WTC11 (cell line): ENCODE results near the gene DHRSX. TPM values are rescaled to one million over a fixed set of nuclear protein-coding genes. Genes with fewer than 3 reads are reported as not detected.
"Not testable (repeated sequence)": the region's sequence is repeated elsewhere in the genome, so short reads cannot be mapped to it uniquely, and the experiment has no call there.

Source experiments
- ATAC-seq: fragments of 200-7000 bp; cut with Tn5 transposase; 2 replicates; pipeline ENCODE4 v1.10.0; 2021; ENCODE audit warnings: mild to moderate bottlenecking, moderate library complexity
- CTCF ChIA-PET: fragments of 300-600 bp; sonication (Branson Sonifier 250); formaldehyde crosslinking; loops from one replicate; lab custom pipeline; 2021; ENCODE audit warnings: antibody characterized with exemption; lab: Charles Lee
- POLR2A ChIA-PET: fragments of 350-600 bp; sonication (Branson Sonifier 250); formaldehyde crosslinking; loops from one replicate; lab custom pipeline; 2021; ENCODE audit warnings: antibody characterized with exemption; lab: Charles Lee
- DNase-seq: peaks from one replicate; pipeline ENCODE4 v3.0.0; 2021; ENCODE audit warnings: low spot score
- H3K27ac Mint-ChIP-seq: 2 replicates; pipeline ENCODE4 v1.8.0; 2021; ENCODE audit warnings: mixed read lengths
- H3K27me3 Mint-ChIP-seq: 2 replicates; pipeline ENCODE4 v1.8.0; 2021; ENCODE audit warnings: low read depth, mild to moderate bottlenecking, moderate library complexity, mixed read lengths
- H3K36me3 Mint-ChIP-seq: 2 replicates; pipeline ENCODE4 v1.8.0; 2021; ENCODE audit warnings: mixed read lengths
- H3K4me1 Mint-ChIP-seq: 2 replicates; pipeline ENCODE4 v1.8.0; 2022; ENCODE audit warnings: mixed read lengths
- H3K4me3 Mint-ChIP-seq: 2 replicates; pipeline ENCODE4 v1.8.0; 2021; ENCODE audit warnings: mild to moderate bottlenecking, moderate library complexity, mixed read lengths
- H3K9me3 Mint-ChIP-seq: 2 replicates; pipeline ENCODE4 v1.8.0; 2021; ENCODE audit warnings: mixed read lengths
- ETV6 ChIP-seq: sonication (generic); formaldehyde crosslinking; IDR thresholded peaks from 2 replicates; pipeline ENCODE4 v1.8.1; 2022; ENCODE audit warnings: mild to moderate bottlenecking, missing genetic modification reagents
- FOXK1 ChIP-seq: sonication (generic); formaldehyde crosslinking; IDR thresholded peaks from 2 replicates; pipeline ENCODE4 v1.8.0; 2022; ENCODE audit warnings: mild to moderate bottlenecking, moderate library complexity, missing genetic modification reagents
- IRF2 ChIP-seq: sonication (generic); formaldehyde crosslinking; IDR thresholded peaks from 2 replicates; pipeline ENCODE4 v1.8.0; 2022; ENCODE audit warnings: low read depth, missing genetic modification reagents, borderline replicate concordance
- KAT7 ChIP-seq: sonication (generic); formaldehyde crosslinking; IDR thresholded peaks from 2 replicates; pipeline ENCODE4 v1.8.1; 2023; ENCODE audit warnings: missing genetic modification reagents, mild to moderate bottlenecking, borderline replicate concordance
- NR3C1 ChIP-seq: sonication (generic); formaldehyde crosslinking; conservative IDR thresholded peaks from 2 replicates; pipeline ENCODE4 v1.8.1; 2023; ENCODE audit warnings: low read depth, mild to moderate bottlenecking, missing genetic modification reagents
- ZNF121 ChIP-seq: sonication (generic); formaldehyde crosslinking; IDR thresholded peaks from 2 replicates; pipeline ENCODE4 v1.8.0; 2023; ENCODE audit warnings: missing genetic modification reagents
- ZNF138 ChIP-seq: sonication (generic); formaldehyde crosslinking; conservative IDR thresholded peaks from 2 replicates; pipeline ENCODE4 v1.8.1; 2022; ENCODE audit warnings: mild to moderate bottlenecking, moderate library complexity, missing genetic modification reagents
- ZNF219 ChIP-seq: sonication (generic); formaldehyde crosslinking; IDR thresholded peaks from 2 replicates; pipeline ENCODE4 v1.8.0; 2023; ENCODE audit warnings: missing genetic modification reagents, mild to moderate bottlenecking, borderline replicate concordance
- ZNF317 ChIP-seq: sonication (generic); formaldehyde crosslinking; IDR thresholded peaks from 2 replicates; pipeline ENCODE4 v1.8.1; 2023; ENCODE audit warnings: low read depth, mild to moderate bottlenecking, moderate library complexity, missing genetic modification reagents, borderline replicate concordance
- ZNF423 ChIP-seq: fragments of 250-450 bp; sonication (Bioruptor Pico); IDR thresholded peaks from 2 replicates; pipeline ENCODE4 v2.1.2; 2022; ENCODE audit warnings: mild to moderate bottlenecking, moderate library complexity
- total RNA-seq: library from RNA; stranded (reverse); gene quantifications from 3 replicates; pipeline ENCODE4 v1.2.3, GENCODE V29; 2021
- TF ChIP-seq, protein P1 (sequence below): sonication (generic); formaldehyde crosslinking; IDR thresholded peaks from 2 replicates; pipeline ENCODE4 v1.8.0; 2023; ENCODE audit warnings: missing genetic modification reagents
- TF ChIP-seq, protein P2 (sequence below): fragments of 250-450 bp; sonication (Bioruptor Pico); IDR thresholded peaks from 2 replicates; pipeline ENCODE4 v1.9.0; 2021; ENCODE audit warnings: mild to moderate bottlenecking
- TF ChIP-seq, protein P3 (sequence below): fragments of 250-450 bp; sonication (Bioruptor Pico); IDR thresholded peaks from 2 replicates; pipeline ENCODE4 v2.1.2; 2022; ENCODE audit warnings: mild to moderate bottlenecking, moderate library complexity
- TF ChIP-seq, protein P4 (sequence below): sonication (generic); formaldehyde crosslinking; IDR thresholded peaks from 2 replicates; pipeline ENCODE4 v1.8.0; 2022; ENCODE audit warnings: mild to moderate bottlenecking, missing genetic modification reagents

Gene DHRSX
- total RNA-seq, 1 experiment from 2014 or later: 28.2 TPM

DNA sequence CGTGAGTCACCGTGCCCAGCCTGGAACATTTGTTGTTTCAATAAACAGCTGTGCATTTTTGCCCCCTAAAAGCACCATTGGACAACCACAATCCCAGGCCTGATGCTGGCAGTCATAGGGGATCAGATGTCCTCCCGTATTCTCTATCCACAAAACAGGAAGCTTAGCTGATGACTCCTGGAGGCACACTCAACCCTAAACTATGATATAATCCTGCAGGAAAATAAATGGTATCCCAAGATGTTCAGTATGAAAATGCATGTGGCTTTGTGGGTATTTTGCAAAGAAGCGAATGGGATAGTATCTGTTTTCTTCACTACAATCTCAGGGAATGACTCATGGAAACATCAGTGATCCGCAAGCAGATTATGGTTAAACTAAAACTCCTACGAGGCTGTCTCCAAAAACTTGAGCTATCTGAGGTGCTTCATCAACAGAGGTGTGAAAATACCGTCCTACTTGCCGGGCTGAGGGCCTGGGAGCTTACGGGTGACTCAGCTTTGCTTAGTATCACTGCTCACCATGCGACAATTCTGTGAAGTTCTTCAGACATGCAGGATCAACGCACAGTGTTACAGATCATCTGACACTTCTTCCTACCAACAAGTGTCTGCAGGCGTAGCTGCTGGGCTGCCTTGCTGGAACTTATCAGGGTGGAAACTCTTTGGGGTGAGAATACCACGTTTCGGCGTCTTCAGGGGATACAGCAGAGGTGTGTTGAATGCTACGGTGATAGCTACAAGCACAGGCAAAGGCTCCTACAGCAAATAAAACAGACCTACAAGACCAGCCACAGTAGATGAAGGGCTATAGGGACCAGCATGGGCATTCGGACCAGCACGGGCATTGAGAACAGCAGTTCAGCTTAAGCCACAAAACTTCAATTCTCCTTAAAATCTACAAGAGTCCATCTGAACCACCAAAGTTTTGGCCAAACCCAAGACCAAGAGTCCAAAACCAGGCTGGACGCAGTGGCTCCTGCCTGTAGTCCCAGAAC, 148.5 kb downstream of the DHRSX start:
- peak overlapping the region; percentile 71 for H3K27ac Mint-ChIP-seq
- DNase-seq: no peak
- H3K4me1 Mint-ChIP-seq: no peaks in the 10 kb centered on the region
- peaks cover 12% of the 10 kb centered on the region for H3K9me3 Mint-ChIP-seq
- TF ChIP-seq, protein P1, sequence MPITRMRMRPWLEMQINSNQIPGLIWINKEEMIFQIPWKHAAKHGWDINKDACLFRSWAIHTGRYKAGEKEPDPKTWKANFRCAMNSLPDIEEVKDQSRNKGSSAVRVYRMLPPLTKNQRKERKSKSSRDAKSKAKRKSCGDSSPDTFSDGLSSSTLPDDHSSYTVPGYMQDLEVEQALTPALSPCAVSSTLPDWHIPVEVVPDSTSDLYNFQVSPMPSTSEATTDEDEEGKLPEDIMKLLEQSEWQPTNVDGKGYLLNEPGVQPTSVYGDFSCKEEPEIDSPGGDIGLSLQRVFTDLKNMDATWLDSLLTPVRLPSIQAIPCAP (CRISPR knock-in tag): no peak
- TF ChIP-seq, protein P2, sequence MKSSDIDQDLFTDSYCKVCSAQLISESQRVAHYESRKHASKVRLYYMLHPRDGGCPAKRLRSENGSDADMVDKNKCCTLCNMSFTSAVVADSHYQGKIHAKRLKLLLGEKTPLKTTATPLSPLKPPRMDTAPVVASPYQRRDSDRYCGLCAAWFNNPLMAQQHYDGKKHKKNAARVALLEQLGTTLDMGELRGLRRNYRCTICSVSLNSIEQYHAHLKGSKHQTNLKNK (CRISPR knock-in tag): no peak
- no peak for ATAC-seq
- H3K36me3 Mint-ChIP-seq: peaks cover 11% of the 10 kb centered on the region; the same call in 1 of the 2 replicates
- no peak overlapping the region for H3K4me3 Mint-ChIP-seq
- ChIA-PET CTCF (no interaction called here), POLR2A (no interaction called here)
- H3K27me3 Mint-ChIP-seq: no peaks in the 10 kb centered on the region

DNA sequence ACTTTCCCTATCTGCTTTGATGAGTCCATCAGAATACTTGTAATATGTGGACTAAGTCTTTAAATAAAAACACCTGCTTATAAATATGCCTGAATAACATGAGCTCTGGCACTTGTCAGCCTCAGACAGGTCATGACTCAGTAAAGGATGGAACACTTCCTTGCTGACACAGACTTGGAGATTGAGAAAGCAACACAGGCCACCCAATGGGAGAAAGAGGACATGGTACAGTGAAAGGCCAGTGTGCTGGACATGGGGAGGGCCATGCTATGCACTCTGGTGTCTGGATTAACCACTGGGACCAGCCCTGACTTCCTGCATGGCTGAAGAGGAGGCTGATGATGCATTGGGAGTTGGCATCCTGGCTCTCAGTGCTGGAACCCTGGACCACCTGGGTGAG, 149.5 kb downstream of the DHRSX start:
- H3K27me3 Mint-ChIP-seq: no peaks in the 10 kb centered on the region
- CTCF ChIA-PET: no interaction called here
- H3K4me1 Mint-ChIP-seq: no peaks in the 10 kb centered on the region
- peaks cover 21% of the 10 kb centered on the region for H3K36me3 Mint-ChIP-seq
- ATAC-seq (no peak), DNase-seq (no peak)
- no peak overlapping the region for H3K27ac Mint-ChIP-seq
- peaks cover 21% of the 10 kb centered on the region for H3K9me3 Mint-ChIP-seq
- POLR2A ChIA-PET: no interaction called here
- no peak overlapping the region for H3K4me3 Mint-ChIP-seq
- TF ChIP-seq NR3C1 (CRISPR knock-in tag): no peak
- TF ChIP-seq IRF2: no peak
- no peak for TF ChIP-seq ZNF219 (CRISPR knock-in tag)
- TF ChIP-seq KAT7 (CRISPR knock-in tag): no peak
- no peak for TF ChIP-seq ZNF317
- no peak for TF ChIP-seq ZNF138 (CRISPR knock-in tag)
- no peak for TF ChIP-seq ZNF121 (CRISPR knock-in tag)
- TF ChIP-seq, protein P3, sequence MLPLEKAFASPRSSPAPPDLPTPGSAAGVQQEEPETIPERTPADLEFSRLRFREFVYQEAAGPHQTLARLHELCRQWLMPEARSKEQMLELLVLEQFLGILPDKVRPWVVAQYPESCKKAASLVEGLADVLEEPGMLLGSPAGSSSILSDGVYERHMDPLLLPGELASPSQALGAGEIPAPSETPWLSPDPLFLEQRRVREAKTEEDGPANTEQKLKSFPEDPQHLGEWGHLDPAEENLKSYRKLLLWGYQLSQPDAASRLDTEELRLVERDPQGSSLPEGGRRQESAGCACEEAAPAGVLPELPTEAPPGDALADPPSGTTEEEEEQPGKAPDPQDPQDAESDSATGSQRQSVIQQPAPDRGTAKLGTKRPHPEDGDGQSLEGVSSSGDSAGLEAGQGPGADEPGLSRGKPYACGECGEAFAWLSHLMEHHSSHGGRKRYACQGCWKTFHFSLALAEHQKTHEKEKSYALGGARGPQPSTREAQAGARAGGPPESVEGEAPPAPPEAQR (CRISPR knock-in tag): no peak
- TF ChIP-seq ZNF423 (CRISPR knock-in tag): no peak
- no peak for TF ChIP-seq FOXK1 (CRISPR knock-in tag)
- no peak for TF ChIP-seq ETV6 (CRISPR knock-in tag)
- TF ChIP-seq, protein P4, sequence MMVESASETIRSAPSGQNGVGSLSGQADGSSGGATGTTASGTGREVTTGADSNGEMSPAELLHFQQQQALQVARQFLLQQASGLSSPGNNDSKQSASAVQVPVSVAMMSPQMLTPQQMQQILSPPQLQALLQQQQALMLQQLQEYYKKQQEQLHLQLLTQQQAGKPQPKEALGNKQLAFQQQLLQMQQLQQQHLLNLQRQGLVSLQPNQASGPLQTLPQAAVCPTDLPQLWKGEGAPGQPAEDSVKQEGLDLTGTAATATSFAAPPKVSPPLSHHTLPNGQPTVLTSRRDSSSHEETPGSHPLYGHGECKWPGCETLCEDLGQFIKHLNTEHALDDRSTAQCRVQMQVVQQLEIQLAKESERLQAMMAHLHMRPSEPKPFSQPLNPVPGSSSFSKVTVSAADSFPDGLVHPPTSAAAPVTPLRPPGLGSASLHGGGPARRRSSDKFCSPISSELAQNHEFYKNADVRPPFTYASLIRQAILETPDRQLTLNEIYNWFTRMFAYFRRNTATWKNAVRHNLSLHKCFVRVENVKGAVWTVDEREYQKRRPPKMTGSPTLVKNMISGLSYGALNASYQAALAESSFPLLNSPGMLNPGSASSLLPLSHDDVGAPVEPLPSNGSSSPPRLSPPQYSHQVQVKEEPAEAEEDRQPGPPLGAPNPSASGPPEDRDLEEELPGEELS: no peak

DNA sequence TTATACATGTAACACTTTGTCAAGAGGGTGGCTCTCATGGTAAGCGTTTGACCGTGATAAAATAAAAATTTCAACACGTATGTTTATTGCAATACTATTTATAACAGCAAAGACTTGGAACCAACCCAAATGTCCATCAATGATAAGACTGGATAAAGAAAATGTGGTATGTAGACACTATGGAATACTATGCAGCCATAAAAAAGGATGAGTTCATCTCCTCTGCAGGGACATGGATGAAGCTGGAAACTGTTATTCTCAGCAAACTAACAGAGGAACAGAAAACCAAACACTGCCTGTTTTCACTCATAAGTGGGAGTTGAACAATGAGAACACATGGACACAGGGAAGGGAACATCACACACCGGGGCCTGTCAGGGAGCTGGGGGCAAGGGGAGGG, 150.1 kb downstream of the DHRSX start:
- ATAC-seq, H3K27me3 Mint-ChIP-seq, CTCF ChIA-PET, POLR2A ChIA-PET, DNase-seq, H3K27ac Mint-ChIP-seq, H3K4me3 Mint-ChIP-seq, H3K4me1 Mint-ChIP-seq: not testable (repeated sequence)
- H3K9me3 Mint-ChIP-seq: peaks cover 27% of the 10 kb centered on the region
- peaks cover 27% of the 10 kb centered on the region for H3K36me3 Mint-ChIP-seq

DNA sequence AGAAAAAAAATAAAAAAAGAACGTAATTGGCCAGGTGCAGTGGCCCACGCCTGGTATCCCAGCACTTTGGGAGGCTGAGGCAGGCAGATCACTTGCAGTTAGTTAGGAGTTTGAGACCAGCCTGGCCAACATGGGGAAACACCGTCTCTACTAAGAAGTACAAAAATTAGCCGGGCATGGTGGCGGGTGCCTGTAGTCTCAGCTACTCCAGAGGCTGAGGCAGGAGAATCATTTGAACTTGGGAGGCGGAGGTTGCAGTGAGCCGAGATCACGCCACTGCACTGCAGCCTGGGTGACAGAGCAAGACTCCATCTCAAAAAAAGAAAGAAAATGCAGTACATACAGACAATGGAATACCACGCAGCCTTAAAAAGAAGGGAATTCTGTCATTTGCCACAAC, 150.7 kb downstream of the DHRSX start:
- H3K4me3 Mint-ChIP-seq, H3K4me1 Mint-ChIP-seq, POLR2A ChIA-PET, H3K27me3 Mint-ChIP-seq, ATAC-seq, H3K27ac Mint-ChIP-seq, DNase-seq, CTCF ChIA-PET: not testable (repeated sequence)
- H3K9me3 Mint-ChIP-seq: peaks cover 32% of the 10 kb centered on the region
- peaks cover 32% of the 10 kb centered on the region for H3K36me3 Mint-ChIP-seq
